ENCODE measurements around the gene VILL. TPM values are rescaled to one million over a fixed set of nuclear protein-coding genes. Genes with fewer than 3 reads are reported as not detected.
A peak's percentile ranks its signal among the peaks of the same experiment; 100 is the strongest.
"Not testable (repeated sequence)": the region's sequence is repeated elsewhere in the genome, so short reads cannot be mapped to it uniquely, and the experiment has no call there.

The VILL gene
- total and polyA plus RNA-seq, 4 donors: 7.2 to 12.3 (median 11.0) TPM

DNA sequence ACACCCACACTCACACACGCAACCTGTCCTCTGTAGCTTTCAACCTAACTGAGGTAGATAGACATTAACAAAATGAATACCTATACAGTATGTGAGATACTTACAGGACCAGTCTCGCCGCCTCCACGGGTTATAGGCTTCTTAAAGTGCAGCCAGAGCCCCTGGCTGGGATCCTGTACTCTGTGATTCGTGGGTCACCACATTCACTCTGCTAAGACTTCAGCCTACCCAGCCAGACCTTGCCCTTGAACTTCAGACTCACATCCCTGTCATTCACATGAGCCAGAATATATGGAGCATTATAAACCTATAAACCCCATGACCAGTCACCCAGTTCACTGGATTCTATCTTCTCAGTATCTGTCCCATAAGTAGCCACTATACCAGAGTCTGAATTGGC is 49.8 kb downstream of the VILL start:
- no peak overlapping the region for H3K4me3 ChIP-seq (ENCODE audit: low read depth, low read length)
- DNase-seq (ENCODE audit: low read depth in 4 of 6, low spot score in 6 of 6): no peak
- H3K27me3 ChIP-seq (ENCODE audit: control insufficient read depth, insufficient read depth, low read length): peaks cover 6% of the 10 kb centered on the region
- WGBS (ENCODE audit: insufficient coverage): 92% methylated on average over 4 of the region's 5 CpGs
- peaks cover 16% of the 10 kb centered on the region for H3K4me1 ChIP-seq (ENCODE audit: control insufficient read depth, insufficient read depth, low read length)
- H3K36me3 ChIP-seq (ENCODE audit: control insufficient read depth, insufficient read depth, low read length): no peaks in the 10 kb centered on the region
- no peak overlapping the region for H3K27ac ChIP-seq (ENCODE audit: low read depth, low read length)
- H3K9me3 ChIP-seq (ENCODE audit: control insufficient read depth, insufficient read depth, low read length): no peaks in the 10 kb centered on the region

DNA sequence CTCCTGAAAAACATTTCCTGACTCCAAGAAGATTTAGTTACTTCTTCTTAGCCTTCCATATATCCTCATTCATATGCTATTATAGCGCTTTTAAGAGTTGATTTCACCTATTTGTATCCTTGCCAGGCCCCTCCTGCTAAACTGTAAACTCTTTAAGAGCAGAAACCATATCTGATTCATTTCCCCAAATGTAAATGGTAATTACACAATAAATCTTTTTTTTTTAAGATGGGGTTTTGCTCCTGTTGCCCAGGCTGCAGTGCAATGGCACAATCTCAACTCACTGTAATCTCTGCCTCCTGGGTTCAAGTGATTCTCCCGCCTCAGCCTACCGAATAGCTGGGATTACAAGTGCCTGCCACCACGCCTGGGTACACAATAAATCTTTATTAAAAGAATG is 52.9 kb downstream of the VILL start:
- Histone ChIP-seq H3K4me1 (ENCODE audit: control insufficient read depth, insufficient read depth, low read length) (peaks cover 16% of the 10 kb centered on the region), H3K27ac (ENCODE audit: low read depth, low read length) (no peak overlapping the region), H3K36me3 (ENCODE audit: control insufficient read depth, insufficient read depth, low read length) (no peaks in the 10 kb centered on the region), H3K27me3 (ENCODE audit: control insufficient read depth, insufficient read depth, low read length) (peaks cover 6% of the 10 kb centered on the region), H3K4me3 (ENCODE audit: low read depth, low read length) (no peak overlapping the region), H3K9me3 (ENCODE audit: control insufficient read depth, insufficient read depth, low read length) (no peaks in the 10 kb centered on the region)
- WGBS (ENCODE audit: insufficient coverage): 100% methylated on average over 2 of the region's 4 CpGs
- DNase-seq (ENCODE audit: low read depth in 4 of 6, low spot score in 6 of 6): no peak

DNA sequence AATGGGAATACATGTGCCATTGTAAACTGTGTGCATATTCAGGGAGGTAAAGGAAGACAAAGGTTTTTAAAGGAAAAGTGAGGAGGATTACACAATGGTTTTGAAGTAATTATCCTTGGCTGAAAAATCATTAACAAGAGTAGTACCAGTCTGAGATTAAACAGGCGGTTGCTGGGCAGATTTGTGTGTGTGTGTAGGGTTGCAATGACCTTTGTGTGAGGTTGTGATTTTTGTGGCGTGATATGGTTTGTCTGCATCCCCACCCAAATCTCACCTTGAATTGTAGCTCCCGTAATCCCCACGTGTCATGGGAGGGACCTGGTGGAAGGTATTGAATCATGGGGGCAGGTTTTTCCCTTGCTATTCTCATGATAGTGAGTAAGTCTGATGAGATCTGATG is 55.4 kb downstream of the VILL start:
- no peaks in the 10 kb centered on the region for H3K27me3 ChIP-seq (ENCODE audit: control insufficient read depth, insufficient read depth, low read length)
- H3K36me3 ChIP-seq (ENCODE audit: control insufficient read depth, insufficient read depth, low read length): no peaks in the 10 kb centered on the region
- H3K4me3 ChIP-seq (ENCODE audit: low read depth, low read length): no peak overlapping the region
- no CpG with 5 or more reads among the region's 4 CpGs for WGBS (ENCODE audit: insufficient coverage)
- H3K27ac ChIP-seq (ENCODE audit: low read depth, low read length): no peak overlapping the region
- no peak for DNase-seq (ENCODE audit: low read depth in 4 of 6, low spot score in 6 of 6)
- no peaks in the 10 kb centered on the region for H3K9me3 ChIP-seq (ENCODE audit: control insufficient read depth, insufficient read depth, low read length)
- H3K4me1 ChIP-seq (ENCODE audit: control insufficient read depth, insufficient read depth, low read length): peaks cover 2% of the 10 kb centered on the region

DNA sequence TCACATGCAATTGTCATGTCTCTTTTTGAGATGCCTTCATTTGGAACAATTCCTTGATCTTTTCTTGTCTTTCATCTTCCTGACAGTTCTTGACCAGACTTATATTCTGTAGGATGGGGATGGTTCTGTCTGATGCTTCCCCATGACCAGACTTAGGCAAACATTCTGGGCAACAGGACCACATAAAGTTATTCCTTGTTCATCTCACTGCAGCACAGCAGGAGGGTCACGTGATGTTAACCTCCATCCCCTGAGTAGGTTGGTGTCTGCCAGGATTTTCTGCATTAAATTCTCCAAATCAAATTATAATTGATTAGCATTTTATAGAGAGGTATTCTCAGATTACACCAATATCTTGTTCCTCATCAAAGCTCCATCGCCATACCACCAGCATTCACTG is 56.2 kb downstream of the VILL start:
- no peak for DNase-seq (ENCODE audit: low read depth in 4 of 6, low spot score in 6 of 6)
- no peak overlapping the region for H3K27ac ChIP-seq (ENCODE audit: low read depth, low read length)
- no CpG with 5 or more reads among the region's 2 CpGs for WGBS (ENCODE audit: insufficient coverage)
- H3K36me3 ChIP-seq (ENCODE audit: control insufficient read depth, insufficient read depth, low read length): no peaks in the 10 kb centered on the region
- H3K27me3 ChIP-seq (ENCODE audit: control insufficient read depth, insufficient read depth, low read length): no peaks in the 10 kb centered on the region
- peaks cover 2% of the 10 kb centered on the region for H3K4me1 ChIP-seq (ENCODE audit: control insufficient read depth, insufficient read depth, low read length)
- H3K4me3 ChIP-seq (ENCODE audit: low read depth, low read length): no peak overlapping the region
- no peaks in the 10 kb centered on the region for H3K9me3 ChIP-seq (ENCODE audit: control insufficient read depth, insufficient read depth, low read length)

DNA sequence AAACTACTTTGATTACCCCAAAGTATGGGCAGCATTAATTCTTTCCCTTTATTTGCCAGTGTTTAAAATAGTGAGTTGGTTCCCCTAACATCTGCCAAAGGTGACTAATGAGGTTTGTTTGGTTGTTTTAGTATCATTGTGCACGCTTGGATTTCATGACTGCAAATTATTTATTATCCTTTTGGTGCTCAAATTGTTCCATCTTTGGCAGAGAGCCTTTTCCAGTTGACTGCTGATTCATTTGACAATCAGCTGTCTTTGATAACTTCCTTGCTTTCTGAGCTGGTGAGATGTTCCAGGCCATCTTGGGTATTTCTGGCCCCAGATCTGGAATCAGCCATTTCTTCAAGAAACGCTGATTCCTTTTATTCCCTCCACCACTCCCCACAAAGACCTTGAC is 57.3 kb downstream of the VILL start:
- H3K4me3 ChIP-seq (ENCODE audit: low read depth, low read length): no peak overlapping the region
- DNase-seq (ENCODE audit: low read depth in 4 of 6, low spot score in 6 of 6): no peak
- no peaks in the 10 kb centered on the region for H3K27me3 ChIP-seq (ENCODE audit: control insufficient read depth, insufficient read depth, low read length)
- no peaks in the 10 kb centered on the region for H3K9me3 ChIP-seq (ENCODE audit: control insufficient read depth, insufficient read depth, low read length)
- H3K4me1 ChIP-seq (ENCODE audit: control insufficient read depth, insufficient read depth, low read length): peaks cover 2% of the 10 kb centered on the region
- WGBS (ENCODE audit: insufficient coverage): 50% methylated on average over 1 of the region's 2 CpGs
- no peak overlapping the region for H3K27ac ChIP-seq (ENCODE audit: low read depth, low read length)
- H3K36me3 ChIP-seq (ENCODE audit: control insufficient read depth, insufficient read depth, low read length): no peaks in the 10 kb centered on the region

DNA sequence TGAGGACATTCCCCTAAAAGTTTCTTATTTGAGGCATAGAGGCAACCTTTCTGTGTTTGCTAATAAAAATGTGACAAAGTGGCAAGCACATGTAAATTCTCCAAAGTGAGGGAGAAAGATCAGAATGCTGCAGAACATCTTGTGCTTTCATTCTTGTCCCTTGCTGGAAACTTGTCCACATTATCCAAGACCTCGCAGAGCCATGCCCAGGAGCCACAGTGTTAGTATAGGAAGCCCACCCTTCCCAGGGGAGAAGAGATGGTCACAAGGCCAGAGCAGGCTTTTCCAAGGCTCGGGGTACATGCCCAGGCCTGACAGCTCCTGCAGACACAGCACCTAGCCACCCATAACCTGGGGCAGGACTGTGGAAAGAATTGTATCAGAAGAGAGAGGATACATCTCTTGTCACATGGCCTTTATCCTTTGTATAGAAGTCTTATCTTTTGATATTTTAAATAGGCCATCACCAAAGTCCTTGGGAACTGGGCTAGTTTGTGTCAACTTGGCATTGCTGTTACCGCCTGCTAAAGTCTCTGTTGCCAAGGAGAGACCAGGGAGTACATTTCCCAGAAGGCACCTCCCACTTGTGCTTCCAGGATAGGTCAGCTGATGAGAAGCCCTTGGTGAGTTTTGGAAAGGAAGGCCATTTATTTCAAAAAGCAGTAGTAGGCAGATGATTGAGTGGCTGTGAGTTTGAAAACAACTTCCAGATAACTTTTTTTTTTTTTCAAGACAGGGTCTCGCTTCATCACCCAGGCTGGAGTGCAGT is 59.0 kb downstream of the VILL start:
- Histone ChIP-seq H3K27me3 (ENCODE audit: control insufficient read depth, insufficient read depth, low read length) (no peaks in the 10 kb centered on the region), H3K9me3 (ENCODE audit: control insufficient read depth, insufficient read depth, low read length) (no peaks in the 10 kb centered on the region), H3K36me3 (ENCODE audit: control insufficient read depth, insufficient read depth, low read length) (no peaks in the 10 kb centered on the region), H3K4me3 (ENCODE audit: low read depth, low read length) (no peak overlapping the region), H3K4me1 (ENCODE audit: control insufficient read depth, insufficient read depth, low read length) (peaks cover 2% of the 10 kb centered on the region), H3K27ac (ENCODE audit: low read depth, low read length) (no peak overlapping the region)
- 100% methylated on average over 2 of the region's 4 CpGs for WGBS (ENCODE audit: insufficient coverage)
- peak in 1 of 6 donors; percentile 9 for DNase-seq (ENCODE audit: low read depth in 4 of 6, low spot score in 6 of 6)

DNA sequence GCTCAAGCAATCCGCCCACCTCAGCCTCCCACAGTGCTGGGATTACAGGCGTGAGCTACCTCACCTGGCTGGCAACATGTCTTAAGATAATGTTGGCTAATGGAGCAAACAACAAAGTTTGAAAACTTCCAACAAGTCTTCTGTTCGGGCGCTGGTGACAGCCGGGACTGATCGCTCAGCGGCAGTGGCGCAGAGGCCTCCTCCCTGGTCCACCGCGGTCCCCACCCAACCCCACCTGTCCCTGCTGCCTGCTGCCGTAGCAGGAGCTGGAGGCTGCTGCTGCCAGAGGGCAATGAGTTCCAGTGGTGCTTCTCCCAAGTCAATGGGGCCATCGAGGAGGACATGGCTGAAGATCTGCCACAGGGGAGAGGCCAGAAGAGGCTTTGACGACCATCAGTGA is 60.5 kb downstream of the VILL start:
- 84% methylated on average over 13 of the region's 13 CpGs for WGBS (ENCODE audit: insufficient coverage)
- Histone ChIP-seq H3K27ac (ENCODE audit: low read depth, low read length) (no peak overlapping the region), H3K4me3 (ENCODE audit: low read depth, low read length) (no peak overlapping the region), H3K36me3 (ENCODE audit: control insufficient read depth, insufficient read depth, low read length) (no peaks in the 10 kb centered on the region), H3K4me1 (ENCODE audit: control insufficient read depth, insufficient read depth, low read length) (peaks cover 2% of the 10 kb centered on the region), H3K27me3 (ENCODE audit: control insufficient read depth, insufficient read depth, low read length) (no peaks in the 10 kb centered on the region), H3K9me3 (ENCODE audit: control insufficient read depth, insufficient read depth, low read length) (no peaks in the 10 kb centered on the region)
- no peak for DNase-seq (ENCODE audit: low read depth in 4 of 6, low spot score in 6 of 6)

DNA sequence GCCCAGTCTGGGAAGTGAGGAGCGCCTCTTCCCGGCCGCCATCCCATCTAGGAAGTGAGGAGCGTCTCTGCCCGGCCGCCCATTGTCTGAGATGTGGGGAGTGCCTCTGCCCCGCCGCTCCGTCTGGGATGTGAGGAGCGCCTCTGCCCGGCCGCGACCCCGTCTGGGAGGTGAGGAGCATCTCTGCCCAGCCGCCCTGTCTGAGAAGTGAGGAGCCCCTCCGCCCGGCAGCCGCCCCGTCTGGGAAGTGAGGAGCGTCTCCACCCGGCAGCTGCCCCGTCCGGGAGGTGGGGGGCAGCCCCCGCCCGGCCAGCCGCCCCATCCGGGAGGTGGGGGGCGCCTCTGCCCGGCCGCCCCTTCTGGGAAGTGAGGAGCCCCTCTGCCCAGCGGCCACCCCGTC is 62.7 kb downstream of the VILL start:
- not testable (repeated sequence) for H3K27me3 ChIP-seq (ENCODE audit: control insufficient read depth, insufficient read depth, low read length); H3K9me3 ChIP-seq (ENCODE audit: control insufficient read depth, insufficient read depth, low read length); H3K4me1 ChIP-seq (ENCODE audit: control insufficient read depth, insufficient read depth, low read length); H3K27ac ChIP-seq (ENCODE audit: low read depth, low read length); DNase-seq (ENCODE audit: low read depth in 4 of 6, low spot score in 6 of 6); H3K36me3 ChIP-seq (ENCODE audit: control insufficient read depth, insufficient read depth, low read length); H3K4me3 ChIP-seq (ENCODE audit: low read depth, low read length)
- WGBS (ENCODE audit: insufficient coverage): 95% methylated on average over 17 of the region's 32 CpGs

DNA sequence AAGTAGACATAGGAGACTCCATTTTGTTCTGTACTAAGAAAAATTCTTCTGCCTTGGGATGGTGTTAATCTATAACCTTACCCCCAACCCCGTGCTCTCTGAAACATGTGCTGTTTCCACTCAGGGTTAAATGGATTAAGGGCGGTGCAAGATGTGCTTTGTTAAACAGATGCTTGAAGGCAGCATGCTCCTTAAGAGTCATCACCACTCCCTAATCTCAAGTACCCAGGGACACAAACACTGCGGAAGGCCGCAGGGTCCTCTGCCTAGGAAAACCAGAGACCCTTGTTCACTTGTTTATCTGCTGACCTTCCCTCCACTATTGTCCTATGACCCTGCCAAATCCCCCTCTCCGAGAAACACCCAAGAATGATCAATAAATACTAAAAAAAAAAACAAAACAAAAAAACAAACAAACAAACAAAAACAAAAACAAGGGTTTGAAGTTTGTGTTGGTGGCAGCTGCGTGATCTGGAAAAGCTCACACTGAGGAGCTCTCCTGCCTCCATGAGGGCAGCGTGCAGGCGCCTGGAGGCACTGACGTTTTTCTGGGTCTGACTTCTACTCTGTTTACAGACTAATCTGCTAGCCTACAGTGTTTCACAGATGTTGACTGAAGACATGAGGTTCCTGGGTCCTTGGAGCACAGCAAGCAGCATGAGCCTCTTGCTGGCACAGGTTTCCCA is 63.4 kb downstream of the VILL start:
- not testable (repeated sequence) for H3K27me3 ChIP-seq (ENCODE audit: control insufficient read depth, insufficient read depth, low read length); H3K9me3 ChIP-seq (ENCODE audit: control insufficient read depth, insufficient read depth, low read length); H3K4me1 ChIP-seq (ENCODE audit: control insufficient read depth, insufficient read depth, low read length); DNase-seq (ENCODE audit: low read depth in 4 of 6, low spot score in 6 of 6); H3K27ac ChIP-seq (ENCODE audit: low read depth, low read length); H3K4me3 ChIP-seq (ENCODE audit: low read depth, low read length); H3K36me3 ChIP-seq (ENCODE audit: control insufficient read depth, insufficient read depth, low read length)
- WGBS (ENCODE audit: insufficient coverage): 93% methylated on average over 3 of the region's 9 CpGs

DNA sequence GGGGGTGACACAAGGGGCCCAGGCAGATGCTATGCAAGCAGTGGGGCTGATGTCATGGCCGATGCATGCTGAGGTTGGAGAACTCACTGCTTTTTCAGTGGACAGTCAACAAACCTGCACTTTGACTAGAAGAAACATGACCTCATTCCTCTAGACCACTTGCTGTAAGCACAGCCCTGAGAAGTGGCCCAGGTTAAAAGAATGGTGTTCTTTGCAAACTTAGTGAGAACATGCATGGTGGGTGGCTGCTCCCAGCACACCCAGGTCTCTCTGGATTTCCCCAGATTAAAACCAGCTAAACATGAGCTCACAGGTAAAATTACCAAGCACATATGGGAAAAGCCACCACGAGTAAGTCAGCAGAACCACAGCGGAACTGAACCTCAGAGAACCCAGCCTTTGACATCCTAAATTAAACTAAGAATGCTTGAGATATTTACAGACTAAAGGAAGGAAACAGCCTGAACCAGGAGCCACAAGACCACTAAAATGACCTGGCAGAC is 64.0 kb downstream of the VILL start:
- no peaks in the 10 kb centered on the region for H3K36me3 ChIP-seq (ENCODE audit: control insufficient read depth, insufficient read depth, low read length)
- no peaks in the 10 kb centered on the region for H3K9me3 ChIP-seq (ENCODE audit: control insufficient read depth, insufficient read depth, low read length)
- H3K27me3 ChIP-seq (ENCODE audit: control insufficient read depth, insufficient read depth, low read length): no peaks in the 10 kb centered on the region
- H3K27ac ChIP-seq (ENCODE audit: low read depth, low read length): peak overlapping the region; percentile 13
- H3K4me3 ChIP-seq (ENCODE audit: low read depth, low read length): no peak overlapping the region
- peaks cover under 1% of the 10 kb centered on the region for H3K4me1 ChIP-seq (ENCODE audit: control insufficient read depth, insufficient read depth, low read length)
- DNase-seq (ENCODE audit: low read depth in 4 of 6, low spot score in 6 of 6): peak in 1 of 6 donors; percentile 25
- WGBS (ENCODE audit: insufficient coverage): 100% methylated on average over 2 of the region's 3 CpGs
